SK-N-SH (cell line): ENCODE data around the gene GDPD5. TPM values are rescaled to one million over a fixed set of nuclear protein-coding genes. Genes with fewer than 3 reads are reported as not detected.

Source experiments
- CTCF ChIA-PET: fragments of 300-600, 350-600 bp; formaldehyde crosslinking; extraction: SDS; loops from one replicate; lab custom pipeline; 2021; lab: Yijun Ruan, JAX
- POLR2A ChIA-PET: fragments of 350-600 bp; sonication (Branson Sonifier 250); formaldehyde crosslinking; extraction: SDS; loops from one replicate; lab custom pipeline; 2020; ENCODE audit warnings: antibody characterized with exemption, inconsistent platforms; lab: Yijun Ruan, JAX
- DNase-seq: peaks from one replicate; pipeline ENCODE4 v3.0.0; 2012
- H2AFZ ChIP-seq: fragments of 200-600 bp; sonication (generic); 2 replicates; pipeline ENCODE4 v1.8.1; 2016; ENCODE audit warnings: antibody characterized with exemption, mild to moderate bottlenecking, low read depth
- H3F3A ChIP-seq: fragments of 200-600 bp; sonication (generic); replicated peaks from 2 replicates; pipeline ENCODE3; 2016; ENCODE audit warnings: antibody characterized with exemption, mild to moderate bottlenecking; ENCODE audit not compliant: insufficient read depth
- H3K27ac ChIP-seq, 2 experiments: fragments of 200-500 bp in 1 of 2; fragments of 200-600 bp in 1 of 2; sonication (Bioruptor generic) in 1 of 2; sonication (generic), shearing (Covaris generic) in 1 of 2; 2 replicates each; pipeline versions ENCODE4 v1.5.1 to v1.6.1; 2014 to 2016; ENCODE audit warnings: low read depth in 2 of 2, inconsistent platforms in 1 of 2, low read length in 1 of 2, mild to moderate bottlenecking in 1 of 2, mixed read lengths in 1 of 2
- H3K27me3 ChIP-seq: fragments of 200-600 bp; sonication (generic), shearing (Covaris generic); 2 replicates; pipeline ENCODE4 v1.6.1; 2016; ENCODE audit warnings: mixed run types; ENCODE audit not compliant: insufficient read depth
- H3K36me3 ChIP-seq, 2 experiments: fragments of 200-500 bp in 1 of 2; fragments of 200-600 bp in 1 of 2; sonication (Bioruptor generic) in 1 of 2; sonication (generic) in 1 of 2; replicated peaks in 1 of 2; 2 replicates each; pipeline versions ENCODE3 to v1.5.1; 2014 to 2016; ENCODE audit warnings: low read length in 1 of 2, mild to moderate bottlenecking in 1 of 2; ENCODE audit not compliant: insufficient read depth in 2 of 2, control insufficient read depth in 1 of 2
- H3K4me1 ChIP-seq, 2 experiments: fragments of 200-500 bp in 1 of 2; fragments of 200-600 bp in 1 of 2; sonication (Bioruptor generic) in 1 of 2; sonication (generic), shearing (Covaris generic) in 1 of 2; 2 replicates each; pipeline versions ENCODE4 v1.5.1 to v1.6.1; 2014 to 2016; ENCODE audit warnings: low read depth in 1 of 2, low read length in 1 of 2, mixed run types in 1 of 2; ENCODE audit not compliant: insufficient read depth in 2 of 2, control insufficient read depth in 1 of 2
- H3K4me2 ChIP-seq: fragments of 200-600 bp; sonication (generic), shearing (Covaris generic); 2 replicates; pipeline ENCODE4 v1.6.1; 2017; ENCODE audit warnings: mixed run types
- H3K4me3 ChIP-seq, 2 experiments: fragments of 200-500 bp in 1 of 2; fragments of 200-600 bp in 1 of 2; sonication (Bioruptor generic) in 1 of 2; sonication (generic), shearing (Covaris generic) in 1 of 2; 2 replicates each; pipeline versions ENCODE4 v1.5.1 to v1.8.1; 2014 to 2016; ENCODE audit warnings: low read depth in 2 of 2, inconsistent platforms in 1 of 2, low read length in 1 of 2, mild to moderate bottlenecking in 1 of 2, mixed read lengths in 1 of 2, moderate library complexity in 1 of 2
- H3K79me2 ChIP-seq: fragments of 200-600 bp; sonication (generic); 2 replicates; pipeline ENCODE4 v1.8.1; 2017; ENCODE audit warnings: mild to moderate bottlenecking; ENCODE audit not compliant: insufficient read depth
- H3K9ac ChIP-seq: fragments of 200-600 bp; sonication (generic); 2 replicates; pipeline ENCODE4 v1.6.1; 2017; ENCODE audit warnings: mixed run types
- H3K9me2 ChIP-seq: fragments of 200-600 bp; sonication (generic); 2 replicates; pipeline ENCODE4 v1.6.1; 2017; ENCODE audit warnings: mixed run types
- H3K9me3 ChIP-seq: fragments of 200-600 bp; sonication (generic); 2 replicates; pipeline ENCODE4 v1.6.1; 2017; ENCODE audit warnings: mixed run types, mild to moderate bottlenecking, moderate library complexity
- H4K20me1 ChIP-seq: fragments of 200-600 bp; sonication (generic); 2 replicates; pipeline ENCODE4 v1.6.1; 2017; ENCODE audit warnings: mild to moderate bottlenecking, mixed run types; ENCODE audit not compliant: insufficient read depth
- ELF1 ChIP-seq: IDR thresholded peaks from 2 replicates; pipeline ENCODE4 v1.4.0; 2012
- EP300 ChIP-seq, 2 experiments: IDR thresholded peaks; 2 replicates each; pipeline versions ENCODE4 v1.4.0 to v1.6.1; 2012; ENCODE audit warnings: borderline replicate concordance in 1 of 2, low read depth in 1 of 2, low read length in 1 of 2
- FOXJ3 ChIP-seq: sonication (generic); formaldehyde crosslinking; IDR thresholded peaks from 2 replicates; pipeline ENCODE4 v1.5.1; 2020; ENCODE audit warnings: mild to moderate bottlenecking, missing genetic modification reagents
- GABPA ChIP-seq: IDR thresholded peaks from 2 replicates; pipeline ENCODE4 v1.4.0; 2012; ENCODE audit warnings: low read depth, mild to moderate bottlenecking
- RCOR1 ChIP-seq: fragments of 150-350 bp; IDR thresholded peaks from 2 replicates; pipeline ENCODE4 v1.6.1; 2017; ENCODE audit warnings: antibody characterized with exemption, low read length
- TAF1 ChIP-seq: IDR thresholded peaks from 2 replicates; pipeline ENCODE4 v1.6.1; 2012; ENCODE audit warnings: low read depth, mild to moderate bottlenecking, low read length, moderate library complexity, borderline replicate concordance
- TCF12 ChIP-seq: IDR thresholded peaks from 2 replicates; pipeline ENCODE4 v1.4.0; 2012
- YY1 ChIP-seq: IDR thresholded peaks from 2 replicates; pipeline ENCODE4 v1.4.0; 2012; ENCODE audit warnings: low read depth, mild to moderate bottlenecking
- ZBTB33 ChIP-seq: IDR thresholded peaks from 2 replicates; pipeline ENCODE4 v1.4.0; 2012; ENCODE audit warnings: low read depth, borderline replicate concordance
- WGBS: methylation state at CpG from one replicate; pipeline ENCODE4 v1.1.6; 2017; ENCODE audit warnings: low lambda C conversion rate; 5-methylcytosine and 5-hydroxymethylcytosine counted together
- polyA plus RNA-seq, 3 experiments: library from polyadenylated mRNA; depleted of rRNA; stranded (reverse); fragments of >200 nt; gene quantifications; 2 replicates each; pipeline ENCODE4 v1.2.3, GENCODE V29; 2012
- TF ChIP-seq, protein P1 (sequence below): IDR thresholded peaks from 2 replicates; pipeline ENCODE4; 2012
- TF ChIP-seq, protein P2 (sequence below): fragments of 200-600 bp; sonication (generic); IDR thresholded peaks from 2 replicates; pipeline ENCODE4 v1.6.1; 2017; ENCODE audit warnings: antibody characterized with exemption, mild to moderate bottlenecking, moderate library complexity
- TF ChIP-seq, protein P3 (sequence below): IDR thresholded peaks from 2 replicates; pipeline ENCODE4 v1.4.0; 2012; ENCODE audit warnings: low read depth

The GDPD5 gene
- polyA plus RNA-seq, 1 of the 3 experiments (the other 2 are of a cell fraction) = 2.2 TPM

- TF ChIP-seq TAF1 (peak; percentile 75; the same call in 1 of the 2 replicates), YY1 (no peak), RCOR1 (peak; percentile 9; the same call in 1 of the 2 replicates), ELF1 (peak; percentile 20; the same call in 1 of the 2 replicates), GABPA (peak; percentile 68), FOXJ3 (CRISPR knock-in tag) (0 out of 2 replicates have a peak, but pooled peaks have one; percentile 6), EP300 (IDR thresholded peaks at IDR 0.05; ENCODE audit: borderline replicate concordance in 1 of 2, low read depth in 1 of 2, low read length in 1 of 2) (peak; percentile 43 to 87; a peak in 3 of 4 replicates)
- TF ChIP-seq, protein P1, sequence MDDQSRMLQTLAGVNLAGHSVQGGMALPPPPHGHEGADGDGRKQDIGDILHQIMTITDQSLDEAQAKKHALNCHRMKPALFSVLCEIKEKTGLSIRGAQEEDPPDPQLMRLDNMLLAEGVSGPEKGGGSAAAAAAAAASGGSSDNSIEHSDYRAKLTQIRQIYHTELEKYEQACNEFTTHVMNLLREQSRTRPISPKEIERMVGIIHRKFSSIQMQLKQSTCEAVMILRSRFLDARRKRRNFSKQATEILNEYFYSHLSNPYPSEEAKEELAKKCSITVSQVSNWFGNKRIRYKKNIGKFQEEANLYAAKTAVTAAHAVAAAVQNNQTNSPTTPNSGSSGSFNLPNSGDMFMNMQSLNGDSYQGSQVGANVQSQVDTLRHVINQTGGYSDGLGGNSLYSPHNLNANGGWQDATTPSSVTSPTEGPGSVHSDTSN = no peak
- TF ChIP-seq, protein P2, sequence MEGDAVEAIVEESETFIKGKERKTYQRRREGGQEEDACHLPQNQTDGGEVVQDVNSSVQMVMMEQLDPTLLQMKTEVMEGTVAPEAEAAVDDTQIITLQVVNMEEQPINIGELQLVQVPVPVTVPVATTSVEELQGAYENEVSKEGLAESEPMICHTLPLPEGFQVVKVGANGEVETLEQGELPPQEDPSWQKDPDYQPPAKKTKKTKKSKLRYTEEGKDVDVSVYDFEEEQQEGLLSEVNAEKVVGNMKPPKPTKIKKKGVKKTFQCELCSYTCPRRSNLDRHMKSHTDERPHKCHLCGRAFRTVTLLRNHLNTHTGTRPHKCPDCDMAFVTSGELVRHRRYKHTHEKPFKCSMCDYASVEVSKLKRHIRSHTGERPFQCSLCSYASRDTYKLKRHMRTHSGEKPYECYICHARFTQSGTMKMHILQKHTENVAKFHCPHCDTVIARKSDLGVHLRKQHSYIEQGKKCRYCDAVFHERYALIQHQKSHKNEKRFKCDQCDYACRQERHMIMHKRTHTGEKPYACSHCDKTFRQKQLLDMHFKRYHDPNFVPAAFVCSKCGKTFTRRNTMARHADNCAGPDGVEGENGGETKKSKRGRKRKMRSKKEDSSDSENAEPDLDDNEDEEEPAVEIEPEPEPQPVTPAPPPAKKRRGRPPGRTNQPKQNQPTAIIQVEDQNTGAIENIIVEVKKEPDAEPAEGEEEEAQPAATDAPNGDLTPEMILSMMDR = no peak
Measured at GRCh38 chr11:75562048-75562835, 36.5 kb upstream of the GDPD5 start, which contains the start of gene SERPINH1 (continued).

GRCh38 chr11:75561426-75562047, 35.8 kb upstream of the GDPD5 start:
- POLR2A ChIA-PET = interaction anchor here (1.2 to 4.2 kb wide), 8 partner anchors 8 to 106 kb away, joined by 3 to 30 read pairs (median 10); partner anchors contain the start of genes GDPD5 and MAP6

More at GRCh38 chr11:75561426-75562047, 35.8 kb upstream of the GDPD5 start:
- peak overlapping the region; percentile 73 for H2AFZ ChIP-seq
- H3K36me3 ChIP-seq = peaks cover 0 to 18% of the 10 kb centered on the region in 2 experiments
- no peaks in the 10 kb centered on the region for H3K27me3 ChIP-seq
- H3F3A ChIP-seq = peaks cover 23% of the 10 kb centered on the region
- H3K4me1 ChIP-seq = peaks cover 46 to 65% of the 10 kb centered on the region in 2 experiments
- no peaks in the 10 kb centered on the region for H3K9me3 ChIP-seq
- CTCF ChIA-PET = interaction anchor here (1.2 to 5.2 kb wide), 5 partner anchors 9 to 78 kb away, joined by 4 to 41 read pairs (median 5); no protein-coding TSS in a partner anchor
- TF ChIP-seq ZBTB33 (no peak), TCF12 (no peak), RCOR1 (peak; percentile 7; the same call in 1 of the 2 replicates)
- TF ChIP-seq, protein P3, sequence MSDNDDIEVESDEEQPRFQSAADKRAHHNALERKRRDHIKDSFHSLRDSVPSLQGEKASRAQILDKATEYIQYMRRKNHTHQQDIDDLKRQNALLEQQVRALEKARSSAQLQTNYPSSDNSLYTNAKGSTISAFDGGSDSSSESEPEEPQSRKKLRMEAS = no peak
- H3K79me2 ChIP-seq = peaks cover 44% of the 10 kb centered on the region
- WGBS = 31% methylated on average over 15 of the region's 21 CpGs
- peaks cover 28% of the 10 kb centered on the region for H4K20me1 ChIP-seq
- peak overlapping the region; percentile 92 to 98 for H3K27ac ChIP-seq
- peak overlapping the region; percentile 87 for H3K4me2 ChIP-seq
- peak overlapping the region; percentile 97 for H3K9ac ChIP-seq
- no peaks in the 10 kb centered on the region for H3K9me2 ChIP-seq
- H3K4me3 ChIP-seq = peak overlapping the region; percentile 77 to 89
- DNase-seq = no peak
